ENCODE results near the gene HRH1. TPM values are rescaled to one million over a fixed set of nuclear protein-coding genes. Genes with fewer than 3 reads are reported as not detected.

Gene HRH1
- total and polyA plus RNA-seq, 2 donors: 1.6 to 2.4 TPM

GRCh38 chr3:11272906-11273574 is 118.7 kb downstream of the HRH1 start:
- Histone ChIP-seq H3K9me3 (ENCODE audit: control insufficient read depth in 2 of 2, insufficient read depth in 1 of 2, low read length in 1 of 2) (peaks cover 0 to 4% of the 10 kb centered on the region in 2 donors), H3K27ac (ENCODE audit: low read depth in 1 of 2, low read length in 1 of 2) (peak overlapping the region; percentile 36 to 87), H3K4me1 (ENCODE audit: control insufficient read depth in 2 of 2, insufficient read depth in 2 of 2, low read length in 2 of 2) (peaks cover 7 to 15% of the 10 kb centered on the region in 2 donors), H3K36me3 (ENCODE audit: control insufficient read depth in 2 of 2, insufficient read depth in 2 of 2, low read length in 1 of 2) (no peaks in the 10 kb centered on the region), H3K27me3 (ENCODE audit: control insufficient read depth in 2 of 2, insufficient read depth in 1 of 2, low read length in 1 of 2) (no peaks in the 10 kb centered on the region), H3K4me3 (ENCODE audit: low read length in 2 of 2) (peak overlapping the region; percentile 57 to 67)
- 3% methylated on average over 9 of the region's 9 CpGs for WGBS
- DNase-seq (ENCODE audit: low read depth in 6 of 9, low spot score in 9 of 9): peak in 1 of 9 donors; percentile 28

DNA sequence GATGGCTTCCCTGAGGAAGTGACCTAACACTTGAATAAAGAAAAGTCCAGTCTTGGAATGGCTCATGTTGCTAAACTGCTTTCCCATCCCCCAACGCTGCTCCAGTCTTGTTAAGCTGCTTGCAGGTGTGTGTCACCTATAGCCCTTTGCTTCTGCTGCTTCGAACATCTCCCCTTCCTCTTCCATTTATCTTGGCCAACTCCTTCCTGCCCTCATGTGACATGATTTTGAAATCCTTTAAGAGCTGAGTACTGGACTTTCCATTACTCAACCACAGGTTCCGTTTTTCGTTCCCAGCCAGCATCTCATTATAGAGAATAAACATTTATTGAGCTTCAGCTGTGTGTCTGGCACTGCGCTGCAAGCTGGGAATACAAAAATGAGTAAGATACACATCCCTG is 119.6 kb downstream of the HRH1 start:
- peak in 1 of 9 donors; percentile 19 for DNase-seq (ENCODE audit: low read depth in 6 of 9, low spot score in 9 of 9)

GRCh38 chr3:11274566-11275142 is 120.4 kb downstream of the HRH1 start:
- DNase-seq (ENCODE audit: low read depth in 6 of 9, low spot score in 9 of 9): no peak
- H3K4me1 ChIP-seq (ENCODE audit: control insufficient read depth in 2 of 2, insufficient read depth in 2 of 2, low read length in 2 of 2): peaks cover 7 to 15% of the 10 kb centered on the region in 2 donors
- H3K27me3 ChIP-seq (ENCODE audit: control insufficient read depth in 2 of 2, insufficient read depth in 1 of 2, low read length in 1 of 2): no peaks in the 10 kb centered on the region
- no peak overlapping the region for H3K27ac ChIP-seq (ENCODE audit: low read depth in 1 of 2, low read length in 1 of 2)
- H3K4me3 ChIP-seq (ENCODE audit: low read length in 2 of 2): no peak overlapping the region
- WGBS: 96% methylated on average over 6 of the region's 6 CpGs
- H3K36me3 ChIP-seq (ENCODE audit: control insufficient read depth in 2 of 2, insufficient read depth in 2 of 2, low read length in 1 of 2): peaks cover 0 to 6% of the 10 kb centered on the region in 2 donors
- H3K9me3 ChIP-seq (ENCODE audit: control insufficient read depth in 2 of 2, insufficient read depth in 1 of 2, low read length in 1 of 2): peaks cover 0 to 4% of the 10 kb centered on the region in 2 donors

More for the DNA sequence above, 119.6 kb downstream of the HRH1 start:
- WGBS: 92% methylated on average over 5 of the region's 5 CpGs
- H3K4me3 ChIP-seq (ENCODE audit: low read length in 2 of 2): no peak overlapping the region
- H3K27ac ChIP-seq (ENCODE audit: low read depth in 1 of 2, low read length in 1 of 2): no peak overlapping the region
- H3K9me3 ChIP-seq (ENCODE audit: control insufficient read depth in 2 of 2, insufficient read depth in 1 of 2, low read length in 1 of 2): peaks cover 0 to 4% of the 10 kb centered on the region in 2 donors
- H3K36me3 ChIP-seq (ENCODE audit: control insufficient read depth in 2 of 2, insufficient read depth in 2 of 2, low read length in 1 of 2): peaks cover 0 to 3% of the 10 kb centered on the region in 2 donors
- H3K27me3 ChIP-seq (ENCODE audit: control insufficient read depth in 2 of 2, insufficient read depth in 1 of 2, low read length in 1 of 2): no peaks in the 10 kb centered on the region
- peaks cover 7 to 15% of the 10 kb centered on the region in 2 donors for H3K4me1 ChIP-seq (ENCODE audit: control insufficient read depth in 2 of 2, insufficient read depth in 2 of 2, low read length in 2 of 2)

GRCh38 chr3:11275926-11276325 is 121.6 kb downstream of the HRH1 start:
- peaks cover 7 to 15% of the 10 kb centered on the region in 2 donors for H3K4me1 ChIP-seq (ENCODE audit: control insufficient read depth in 2 of 2, insufficient read depth in 2 of 2, low read length in 2 of 2)
- no peak for DNase-seq (ENCODE audit: low read depth in 6 of 9, low spot score in 9 of 9)
- H3K9me3 ChIP-seq (ENCODE audit: control insufficient read depth in 2 of 2, insufficient read depth in 1 of 2, low read length in 1 of 2): peaks cover 0 to 4% of the 10 kb centered on the region in 2 donors
- 41% methylated on average over 2 of the region's 2 CpGs for WGBS
- no peaks in the 10 kb centered on the region for H3K27me3 ChIP-seq (ENCODE audit: control insufficient read depth in 2 of 2, insufficient read depth in 1 of 2, low read length in 1 of 2)
- H3K36me3 ChIP-seq (ENCODE audit: control insufficient read depth in 2 of 2, insufficient read depth in 2 of 2, low read length in 1 of 2): peaks cover 0 to 13% of the 10 kb centered on the region in 2 donors
- H3K4me3 ChIP-seq (ENCODE audit: low read length in 2 of 2): no peak overlapping the region
- no peak overlapping the region for H3K27ac ChIP-seq (ENCODE audit: low read depth in 1 of 2, low read length in 1 of 2)

DNA sequence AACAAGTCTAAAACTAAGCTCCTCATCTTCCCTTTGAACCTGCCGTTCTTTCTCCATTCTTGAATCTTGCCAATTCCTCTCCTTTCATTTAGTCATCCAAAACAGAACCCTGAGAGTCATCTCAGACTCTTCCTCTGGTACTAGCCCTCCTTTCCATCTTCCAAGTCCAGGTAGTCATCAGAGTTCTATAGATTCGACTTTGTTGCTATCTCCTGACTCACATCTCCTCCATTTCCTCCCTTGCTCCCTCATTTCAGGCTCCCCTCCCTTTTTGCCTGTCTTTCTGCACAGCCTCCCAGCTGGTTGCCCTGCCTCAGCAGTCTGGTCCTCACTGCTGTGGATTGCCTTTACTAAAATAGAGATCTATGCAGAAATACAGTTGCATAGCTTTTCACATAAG is 122.6 kb downstream of the HRH1 start:
- Histone ChIP-seq H3K9me3 (ENCODE audit: control insufficient read depth in 2 of 2, insufficient read depth in 1 of 2, low read length in 1 of 2) (peaks cover 0 to 2% of the 10 kb centered on the region in 2 donors), H3K27ac (ENCODE audit: low read depth in 1 of 2, low read length in 1 of 2) (no peak overlapping the region), H3K4me3 (ENCODE audit: low read length in 2 of 2) (no peak overlapping the region), H3K27me3 (ENCODE audit: control insufficient read depth in 2 of 2, insufficient read depth in 1 of 2, low read length in 1 of 2) (no peaks in the 10 kb centered on the region), H3K4me1 (ENCODE audit: control insufficient read depth in 2 of 2, insufficient read depth in 2 of 2, low read length in 2 of 2) (peaks cover 7 to 13% of the 10 kb centered on the region in 2 donors), H3K36me3 (ENCODE audit: control insufficient read depth in 2 of 2, insufficient read depth in 2 of 2, low read length in 1 of 2) (peaks cover 0 to 17% of the 10 kb centered on the region in 2 donors)
- no peak for DNase-seq (ENCODE audit: low read depth in 6 of 9, low spot score in 9 of 9)
- 97% methylated on average over 2 of the region's 2 CpGs for WGBS

DNA sequence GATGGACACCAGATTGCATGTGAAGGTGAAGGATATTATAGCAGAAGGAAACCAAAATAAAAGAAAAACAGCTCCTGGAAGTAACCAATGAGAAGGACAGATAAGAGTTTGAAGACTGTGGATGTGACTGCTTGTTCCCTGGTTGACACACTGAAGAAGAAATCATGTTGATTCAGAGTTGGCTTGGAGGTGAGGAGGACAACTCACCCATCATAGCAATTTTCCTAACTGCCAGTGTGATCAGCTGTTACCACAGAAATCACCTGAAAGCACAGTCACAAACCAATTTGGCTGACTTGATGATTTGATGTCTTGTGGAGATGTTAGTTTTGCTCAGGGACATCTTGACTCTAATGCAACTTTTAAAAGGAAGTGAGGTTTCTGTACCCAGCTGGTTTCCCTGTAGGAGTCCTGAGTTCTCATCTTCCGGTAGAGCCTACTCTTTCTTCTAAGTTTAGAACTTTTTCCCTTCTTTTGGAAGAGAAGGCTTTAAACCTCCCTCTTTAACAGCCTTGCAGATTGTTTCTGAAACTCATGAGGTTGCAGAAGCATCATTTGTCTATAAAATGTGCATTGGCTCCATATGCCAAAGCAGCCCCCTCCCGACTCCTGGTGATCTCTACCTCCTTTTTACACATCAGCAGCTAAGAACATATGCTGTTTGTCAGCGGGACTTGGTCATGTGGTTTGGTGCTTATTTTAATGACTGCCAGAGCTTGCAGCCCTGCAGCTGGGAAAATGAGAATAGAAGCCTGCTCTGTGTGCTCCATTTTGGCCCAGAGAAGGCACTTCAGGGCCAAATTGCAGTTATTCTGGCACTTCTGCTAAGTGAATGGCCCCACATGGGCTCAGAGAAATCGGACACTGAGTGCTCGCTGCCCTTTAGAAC is 128.2 kb downstream of the HRH1 start:
- H3K4me3 ChIP-seq (ENCODE audit: low read length in 2 of 2): no peak overlapping the region
- H3K36me3 ChIP-seq (ENCODE audit: control insufficient read depth in 2 of 2, insufficient read depth in 2 of 2, low read length in 1 of 2): peaks cover 4 to 42% of the 10 kb centered on the region in 2 donors
- 86% methylated on average over 5 of the region's 5 CpGs for WGBS
- no peaks in the 10 kb centered on the region for H3K9me3 ChIP-seq (ENCODE audit: control insufficient read depth in 2 of 2, insufficient read depth in 1 of 2, low read length in 1 of 2)
- no peak overlapping the region for H3K27ac ChIP-seq (ENCODE audit: low read depth in 1 of 2, low read length in 1 of 2)
- no peaks in the 10 kb centered on the region for H3K27me3 ChIP-seq (ENCODE audit: control insufficient read depth in 2 of 2, insufficient read depth in 1 of 2, low read length in 1 of 2)
- no peak for DNase-seq (ENCODE audit: low read depth in 6 of 9, low spot score in 9 of 9)
- no peaks in the 10 kb centered on the region for H3K4me1 ChIP-seq (ENCODE audit: control insufficient read depth in 2 of 2, insufficient read depth in 2 of 2, low read length in 2 of 2)

DNA sequence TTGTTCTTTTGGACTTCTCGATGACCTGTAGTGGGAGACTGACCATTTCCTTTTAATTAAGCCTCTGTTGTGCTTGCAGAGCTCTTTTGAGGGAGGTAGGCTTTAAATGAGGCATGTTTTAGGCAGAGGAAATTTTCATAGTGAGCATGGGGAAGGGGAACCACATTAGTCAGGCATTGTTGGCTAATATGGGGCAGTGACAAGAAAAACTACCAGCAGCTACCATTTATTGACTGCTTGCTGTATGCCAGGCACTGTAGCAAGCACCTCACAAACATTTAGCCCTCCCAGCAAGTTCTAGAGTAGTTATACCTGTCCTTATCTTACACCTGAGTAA is 128.8 kb downstream of the HRH1 start:
- Histone ChIP-seq H3K27ac (ENCODE audit: low read depth in 1 of 2, low read length in 1 of 2) (no peak overlapping the region), H3K27me3 (ENCODE audit: control insufficient read depth in 2 of 2, insufficient read depth in 1 of 2, low read length in 1 of 2) (no peaks in the 10 kb centered on the region), H3K36me3 (ENCODE audit: control insufficient read depth in 2 of 2, insufficient read depth in 2 of 2, low read length in 1 of 2) (peaks cover 4 to 42% of the 10 kb centered on the region in 2 donors), H3K4me3 (ENCODE audit: low read length in 2 of 2) (no peak overlapping the region), H3K9me3 (ENCODE audit: control insufficient read depth in 2 of 2, insufficient read depth in 1 of 2, low read length in 1 of 2) (no peaks in the 10 kb centered on the region), H3K4me1 (ENCODE audit: control insufficient read depth in 2 of 2, insufficient read depth in 2 of 2, low read length in 2 of 2) (no peaks in the 10 kb centered on the region)
- 100% methylated on average over 1 of the region's 1 CpG for WGBS
- no peak for DNase-seq (ENCODE audit: low read depth in 6 of 9, low spot score in 9 of 9)

GRCh38 chr3:11284011-11284410 is 129.7 kb downstream of the HRH1 start:
- DNase-seq (ENCODE audit: low read depth in 6 of 9, low spot score in 9 of 9): no peak
- WGBS: 100% methylated on average over 1 of the region's 1 CpG
- peaks cover 0 to 5% of the 10 kb centered on the region in 2 donors for H3K4me1 ChIP-seq (ENCODE audit: control insufficient read depth in 2 of 2, insufficient read depth in 2 of 2, low read length in 2 of 2)
- H3K27ac ChIP-seq (ENCODE audit: low read depth in 1 of 2, low read length in 1 of 2): no peak overlapping the region
- H3K9me3 ChIP-seq (ENCODE audit: control insufficient read depth in 2 of 2, insufficient read depth in 1 of 2, low read length in 1 of 2): no peaks in the 10 kb centered on the region
- H3K4me3 ChIP-seq (ENCODE audit: low read length in 2 of 2): no peak overlapping the region
- H3K36me3 ChIP-seq (ENCODE audit: control insufficient read depth in 2 of 2, insufficient read depth in 2 of 2, low read length in 1 of 2): peaks cover 4 to 37% of the 10 kb centered on the region in 2 donors
- no peaks in the 10 kb centered on the region for H3K27me3 ChIP-seq (ENCODE audit: control insufficient read depth in 2 of 2, insufficient read depth in 1 of 2, low read length in 1 of 2)

GRCh38 chr3:11285471-11285870 is 131.2 kb downstream of the HRH1 start:
- WGBS: 95% methylated on average over 2 of the region's 2 CpGs
- Histone ChIP-seq H3K36me3 (ENCODE audit: control insufficient read depth in 2 of 2, insufficient read depth in 2 of 2, low read length in 1 of 2) (peaks cover 4 to 33% of the 10 kb centered on the region in 2 donors), H3K4me1 (ENCODE audit: control insufficient read depth in 2 of 2, insufficient read depth in 2 of 2, low read length in 2 of 2) (peaks cover 2 to 14% of the 10 kb centered on the region in 2 donors), H3K4me3 (ENCODE audit: low read length in 2 of 2) (no peak overlapping the region), H3K27ac (ENCODE audit: low read depth in 1 of 2, low read length in 1 of 2) (no peak overlapping the region), H3K27me3 (ENCODE audit: control insufficient read depth in 2 of 2, insufficient read depth in 1 of 2, low read length in 1 of 2) (no peaks in the 10 kb centered on the region), H3K9me3 (ENCODE audit: control insufficient read depth in 2 of 2, insufficient read depth in 1 of 2, low read length in 1 of 2) (no peaks in the 10 kb centered on the region)
- no peak for DNase-seq (ENCODE audit: low read depth in 6 of 9, low spot score in 9 of 9)

All from thymus (tissue), 11 donors.